K562 (cell line): ENCODE data around the gene PSMD9. TPM values are rescaled to one million over a fixed set of nuclear protein-coding genes. Genes with fewer than 3 reads are reported as not detected.
A peak's percentile ranks its signal among the peaks of the same experiment; 100 is the strongest.

Source experiments
- ATAC-seq: fragments of 200-7000 bp; cut with Tn5 transposase; 3 replicates; pipeline ENCODE4 v1.9.1; 2020; ENCODE audit warnings: moderate library complexity
- BruUV-seq: library from RNA; stranded (reverse); fragments of 400-500 nt; replicated peaks from 2 replicates; lab custom pipeline; 2021; lab: Mats Ljungman, UMichigan
- CTCF ChIA-PET: fragments of 300-600 bp; formaldehyde crosslinking; extraction: SDS; loops from one replicate; lab custom pipeline; 2021; ENCODE audit warnings: low intra/inter-chr PET ratio; lab: Yijun Ruan, JAX
- POLR2A ChIA-PET: fragments of 300-600, 350-650 bp; sonication (Branson Sonifier 250); formaldehyde crosslinking; extraction: SDS; loops from one replicate; lab custom pipeline; 2021; ENCODE audit warnings: antibody characterized with exemption, inconsistent platforms; lab: Yijun Ruan, JAX
- DNase-seq, 4 experiments: peaks; one replicate each; pipeline versions ENCODE4 v3.0.0 to v3.0.0-alpha.2; 2011 to 2018; ENCODE audit warnings: low spot score in 3 of 4, mixed read lengths in 3 of 4; ENCODE audit errors: extremely low read depth in 1 of 4
- FAIRE-seq: peaks from 2 replicates; lab custom pipeline; 2011; peaks lifted over from hg19 to GRCh38; lab: Jason Lieb, UNC
- H2AFZ ChIP-seq: 2 replicates; pipeline ENCODE4 v1.6.0; 2011; ENCODE audit warnings: low read depth, low read length, control low read depth, inconsistent platforms
- H3K27ac ChIP-seq: fragments of 200-600 bp; 3 replicates; pipeline ENCODE4 v1.8.0; 2011; ENCODE audit warnings: low read depth, mild to moderate bottlenecking, control low read depth, inconsistent platforms, low read length, moderate library complexity, mixed read lengths; ENCODE audit errors: extremely low read depth
- H3K27me3 ChIP-seq, 2 experiments: fragments of 300-600 bp in 1 of 2; 2 replicates in 1 of 2; 3 replicates in 1 of 2; pipeline versions ENCODE4 v1.6.0 to v1.8.0; 2011; ENCODE audit warnings: inconsistent platforms in 2 of 2, low read length in 2 of 2, mild to moderate bottlenecking in 1 of 2, mixed read lengths in 1 of 2, moderate library complexity in 1 of 2; ENCODE audit not compliant: control insufficient read depth in 2 of 2, insufficient read depth in 2 of 2
- H3K36me3 ChIP-seq: fragments of 300-600 bp; 3 replicates; pipeline ENCODE4 v1.8.0; 2011; ENCODE audit warnings: mild to moderate bottlenecking, low read length, inconsistent platforms; ENCODE audit not compliant: control insufficient read depth, insufficient read depth
- H3K4me1 ChIP-seq, 2 experiments: fragments of 200-600 bp in 1 of 2; replicated peaks in 1 of 2; 2 replicates in 1 of 2; 3 replicates in 1 of 2; pipeline versions ENCODE4 v1.5.1 to v1.8.0; 2011; ENCODE audit warnings: inconsistent platforms in 2 of 2, low read length in 2 of 2, mild to moderate bottlenecking in 1 of 2, mixed read lengths in 1 of 2, moderate library complexity in 1 of 2; ENCODE audit not compliant: control insufficient read depth in 2 of 2, insufficient read depth in 2 of 2
- H3K4me2 ChIP-seq: 2 replicates; pipeline ENCODE4 v1.6.1; 2011; ENCODE audit warnings: low read length, control low read depth, inconsistent platforms, mixed read lengths; ENCODE audit not compliant: insufficient read depth
- H3K4me3 ChIP-seq: fragments of 200-600 bp; sonication (generic), shearing (Covaris generic); 2 replicates; pipeline ENCODE4 v1.5.1; 2016; ENCODE audit warnings: control low read depth, inconsistent platforms
- H3K79me2 ChIP-seq: fragments of 200-600 bp; 3 replicates; pipeline ENCODE4 v1.8.0; 2011; ENCODE audit warnings: low read length, inconsistent platforms; ENCODE audit not compliant: control insufficient read depth, insufficient read depth
- H3K9ac ChIP-seq, 2 experiments: 2 replicates each; pipeline versions ENCODE4 v1.6.0 to v1.6.1; 2011; ENCODE audit warnings: low read depth in 2 of 2, low read length in 2 of 2, control low read depth in 1 of 2, inconsistent platforms in 1 of 2, mild to moderate bottlenecking in 1 of 2, mixed read lengths in 1 of 2; ENCODE audit not compliant: insufficient read depth in 1 of 2
- H3K9me1 ChIP-seq: one replicate; pipeline ENCODE4 v1.6.0; 2011; ENCODE audit warnings: inconsistent platforms, mild to moderate bottlenecking, low read length, moderate library complexity; ENCODE audit not compliant: control insufficient read depth, insufficient read depth
- H3K9me3 ChIP-seq: replicated peaks from 2 replicates; pipeline ENCODE4 v1.5.1; 2011; ENCODE audit warnings: low read depth, low read length, inconsistent platforms; ENCODE audit not compliant: control insufficient read depth, insufficient read depth
- H4K20me1 ChIP-seq: replicated peaks from 2 replicates; pipeline ENCODE4 v1.6.1; 2011; ENCODE audit warnings: low read length, inconsistent platforms, mixed read lengths; ENCODE audit not compliant: control insufficient read depth, insufficient read depth
- CBX1 ChIP-seq: sonication (generic); IDR thresholded peaks from 2 replicates; pipeline ENCODE4 v1.6.1; 2016; ENCODE audit warnings: antibody characterized with exemption, low read depth, mild to moderate bottlenecking
- DPF2 ChIP-seq: fragments of 450-650 bp; IDR thresholded peaks from 2 replicates; pipeline ENCODE4 v1.6.1; 2016
- E2F5 ChIP-seq: sonication (generic); formaldehyde crosslinking; IDR thresholded peaks from 2 replicates; pipeline ENCODE4 v1.8.0; 2022; ENCODE audit warnings: mild to moderate bottlenecking, missing genetic modification reagents
- GTF2E2 ChIP-seq: fragments of 200-800 bp; sonication (Bioruptor generic); IDR thresholded peaks from 2 replicates; pipeline ENCODE4 v1.6.1; 2016; ENCODE audit warnings: missing genetic modification characterization, missing compliant biosample characterization
- HNRNPH1 ChIP-seq: fragments of 200-400 bp; formaldehyde crosslinking; optimal IDR thresholded peaks from 2 replicates; pipeline ENCODE3; 2017; ENCODE audit warnings: low read depth, mild to moderate bottlenecking, low read length, moderate library complexity
- ILF3 ChIP-seq: fragments of 450-650 bp; IDR thresholded peaks from 2 replicates; pipeline ENCODE4 v1.6.1; 2018; ENCODE audit warnings: antibody characterized with exemption, mild to moderate bottlenecking, moderate library complexity, borderline replicate concordance
- KDM5B ChIP-seq: fragments of 200-600 bp; sonication (generic); IDR thresholded peaks from 2 replicates; pipeline ENCODE4 v1.6.1; 2012; ENCODE audit warnings: low read depth, mild to moderate bottlenecking, moderate library complexity, low read length, control low read depth, inconsistent platforms; ENCODE audit not compliant: insufficient replicate concordance
- MYBL2 ChIP-seq, 2 experiments: fragments of 450-650 bp in 1 of 2; sonication (generic) in 1 of 2; formaldehyde crosslinking in 1 of 2; IDR thresholded peaks; 2 replicates each; pipeline versions ENCODE4 v1.6.1 to v1.8.1; 2017 to 2022; ENCODE audit warnings: borderline replicate concordance in 1 of 2, inconsistent platforms in 1 of 2, low read depth in 1 of 2, mild to moderate bottlenecking in 1 of 2, missing genetic modification reagents in 1 of 2, moderate library complexity in 1 of 2
- POLR3G ChIP-seq: IDR thresholded peaks from 2 replicates; pipeline ENCODE4 v1.6.1; 2011; ENCODE audit not compliant: insufficient read length, insufficient replicate concordance; ENCODE audit errors: extremely low read depth
- SMAD3 ChIP-seq: fragments of 450-650 bp; formaldehyde crosslinking; conservative IDR thresholded peaks from 2 replicates; pipeline ENCODE4 v1.4.0; 2020; ENCODE audit warnings: mild to moderate bottlenecking
- TCF7 ChIP-seq: sonication (generic); IDR thresholded peaks from 2 replicates; pipeline ENCODE4 v1.6.1; 2016; ENCODE audit warnings: antibody characterized with exemption, borderline replicate concordance
- WHSC1 ChIP-seq: IDR thresholded peaks from one replicate; pipeline ENCODE4 v1.6.1; 2012; ENCODE audit warnings: low read length, control low read depth, inconsistent platforms
- ZFPM2 ChIP-seq: fragments of 250-450 bp; sonication (Bioruptor Pico); IDR thresholded peaks from 2 replicates; pipeline ENCODE4 v1.5.1; 2022; ENCODE audit warnings: mild to moderate bottlenecking
- ZNF184 ChIP-seq: sonication (generic); formaldehyde crosslinking; IDR thresholded peaks from 2 replicates; pipeline ENCODE4 v1.5.0; 2020; ENCODE audit warnings: missing genetic modification reagents
- ZNF239 ChIP-seq: fragments of 250-450 bp; sonication (Bioruptor Pico); IDR thresholded peaks from 2 replicates; pipeline ENCODE4 v1.4.0; 2020; ENCODE audit warnings: mild to moderate bottlenecking
- ZNF253 ChIP-seq: fragments of 250-450 bp; sonication (Bioruptor Pico); conservative IDR thresholded peaks from 2 replicates; pipeline ENCODE4 v1.6.1; 2021; ENCODE audit warnings: mild to moderate bottlenecking
- ZNF644 ChIP-seq: fragments of 200-800 bp; sonication (Bioruptor generic); IDR thresholded peaks from 2 replicates; pipeline ENCODE4 v1.6.1; 2016; ENCODE audit warnings: low read depth, missing genetic modification characterization, missing compliant biosample characterization
- WGBS: fragments of 100-300 bp; shearing (Covaris generic); methylation state at CpG from one replicate; pipeline ENCODE4 v1.1.6; 2016; ENCODE audit warnings: low coverage, mixed read lengths; ENCODE audit not compliant: insufficient coverage; ENCODE audit errors: missing lambda C conversion rate; 5-methylcytosine and 5-hydroxymethylcytosine counted together
- in situ Hi-C: fragments of 300-500 bp; cut with MboI; formaldehyde crosslinking; loops from 4 replicates; pipeline ENCODE4 v1.15.0; 2018; ENCODE audit warnings: inconsistent platforms, mixed read lengths
- intact Hi-C: fragments of 100-400 bp; cut with micrococcal nuclease; formaldehyde crosslinking; loops from 2 replicates; pipeline ENCODE4 v1.14.2; 2022
- polyA plus RNA-seq, 8 experiments: library from polyadenylated mRNA; depleted of rRNA in 4 of 8; stranded (reverse) in 5 of 8; unstranded in 3 of 8; fragments of >200 nt; fragmentation: Nextera tagmentation in 2 of 8; fragmentation: Illumina TruSeq in 1 of 8; extraction: Ambion mirVana in 2 of 8; extraction: Trizol in 1 of 8; gene quantifications; 2 replicates each; pipeline versions ENCODE4 v1.2.1 to v1.2.3, GENCODE V29; 2011 to 2014; ENCODE audit warnings: inconsistent platforms in 1 of 8, missing spikeins in 1 of 8
- total RNA-seq, 7 experiments: library from RNA; depleted of rRNA in 6 of 7; stranded (reverse); fragments of >200 nt in 6 of 7; fragmentation: Illumina TruSeq in 2 of 7; extraction: Trizol in 2 of 7; gene quantifications; 2 replicates each; pipeline versions ENCODE4 v1.2.1 to v1.2.3, GENCODE V29; 2011 to 2021; ENCODE audit warnings: low replicate concordance in 1 of 7
- TF ChIP-seq, protein P1 (sequence below): sonication (generic); formaldehyde crosslinking; IDR thresholded peaks from 2 replicates; pipeline ENCODE4 v1.8.0; 2022; ENCODE audit warnings: missing genetic modification reagents, mild to moderate bottlenecking, moderate library complexity, borderline replicate concordance
- TF ChIP-seq, protein P2 (sequence below): fragments of 450-650 bp; formaldehyde crosslinking; conservative IDR thresholded peaks from 2 replicates; pipeline ENCODE4 v1.4.0; 2022; ENCODE audit warnings: mild to moderate bottlenecking, missing genetic modification characterization

Gene PSMD9
- total and polyA plus RNA-seq, 9 of the 15 experiments (the other 6 are each of a cell fraction or from before 2014, with no cell fraction given) = 12.2 to 143 (median 61.3) TPM

DNA sequence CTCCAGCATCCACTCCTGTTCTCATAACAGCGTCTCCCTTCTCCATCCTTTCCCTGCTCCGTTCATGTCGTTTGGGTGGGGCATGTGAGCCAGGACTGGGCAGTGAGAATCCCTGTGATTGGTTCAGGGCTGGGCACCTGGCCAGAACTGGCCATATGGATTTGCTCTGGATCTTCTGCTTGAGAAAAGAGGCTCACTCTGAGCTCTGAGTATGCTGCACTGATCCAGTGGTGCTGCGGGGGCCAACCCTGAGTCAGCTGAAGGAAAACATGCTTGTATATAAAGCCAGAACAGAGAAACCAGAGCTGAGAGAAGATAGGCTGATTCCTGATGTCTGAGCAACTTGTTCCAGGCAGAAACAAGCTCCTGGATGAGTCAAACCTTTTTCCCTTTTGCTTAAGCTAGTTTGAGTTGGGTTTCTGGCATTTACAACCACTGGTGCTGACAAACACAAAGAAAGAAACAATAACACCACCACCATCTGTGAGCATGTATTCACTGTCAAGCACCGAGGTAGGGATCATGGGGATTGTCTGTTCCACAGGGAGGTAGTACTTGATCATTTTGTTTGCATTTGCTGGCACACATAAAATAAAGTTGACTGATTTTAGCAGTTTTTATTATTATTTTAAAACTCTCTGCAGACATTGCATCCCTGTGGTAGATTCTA lies 15.9 kb upstream of the PSMD9 start (continued):
- TF ChIP-seq, protein P1, sequence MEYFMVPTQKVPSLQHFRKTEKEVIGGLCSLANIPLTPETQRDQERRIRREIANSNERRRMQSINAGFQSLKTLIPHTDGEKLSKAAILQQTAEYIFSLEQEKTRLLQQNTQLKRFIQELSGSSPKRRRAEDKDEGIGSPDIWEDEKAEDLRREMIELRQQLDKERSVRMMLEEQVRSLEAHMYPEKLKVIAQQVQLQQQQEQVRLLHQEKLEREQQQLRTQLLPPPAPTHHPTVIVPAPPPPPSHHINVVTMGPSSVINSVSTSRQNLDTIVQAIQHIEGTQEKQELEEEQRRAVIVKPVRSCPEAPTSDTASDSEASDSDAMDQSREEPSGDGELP (CRISPR knock-in tag) = 0 out of 2 replicates have a peak, but pooled peaks have one; percentile 15
- TF ChIP-seq, all 486 proteins: peak for 2

- Histone ChIP-seq H3K9me3 (no peaks in the 10 kb centered on the region), H3K79me2 (no peaks in the 10 kb centered on the region), H3K36me3 (no peaks in the 10 kb centered on the region), H4K20me1 (no peaks in the 10 kb centered on the region), H2AFZ (no peak overlapping the region), H3K27me3 (no peaks in the 10 kb centered on the region), H3K4me3 (no peak overlapping the region), H3K4me2 (no peak overlapping the region), H3K27ac (no peak overlapping the region), H3K4me1 (peaks cover 5 to 11% of the 10 kb centered on the region in 2 experiments), H3K9ac (peak overlapping the region in 1 of 2 experiments; percentile 55; a peak in 1 of 4 replicates), H3K9me1 (no peaks in the 10 kb centered on the region)
- intact Hi-C loops = no loop called here
- ChIA-PET POLR2A (interaction anchor here (0.8 kb wide), 1 partner anchor 12 kb away, joined by 3 read pairs; no protein-coding TSS in a partner anchor), CTCF (no interaction called here)
- no TSS peak for BruUV-seq
- no peak for ATAC-seq
- in situ Hi-C loops = no loop called here
- 82% methylated on average over 5 of the region's 6 CpGs for WGBS
- no peak for FAIRE-seq
- DNase-seq = peak in 1 of 4 experiments; percentile 4
- TF ChIP-seq CBX1 (no peak), TCF7 (no peak), HNRNPH1 (no peak), ZNF644 (tag) (no peak), SMAD3 (CRISPR knock-in tag) (no peak), DPF2 (no peak), ZFPM2 (CRISPR knock-in tag) (no peak), ZNF239 (no peak), GTF2E2 (tag) (no peak), E2F5 (CRISPR knock-in tag) (no peak), MYBL2 (IDR thresholded peaks at IDR 0.05; ENCODE audit: low read depth) (no peak), MYBL2 (CRISPR knock-in tag; IDR thresholded peaks at IDR 0.05; ENCODE audit: borderline replicate concordance) (no peak), ILF3 (no peak), ZNF184 (CRISPR knock-in tag) (no peak), ZNF253 (CRISPR knock-in tag) (no peak), POLR3G (no peak), KDM5B (no peak), WHSC1 (no peak)
- TF ChIP-seq, protein P2, sequence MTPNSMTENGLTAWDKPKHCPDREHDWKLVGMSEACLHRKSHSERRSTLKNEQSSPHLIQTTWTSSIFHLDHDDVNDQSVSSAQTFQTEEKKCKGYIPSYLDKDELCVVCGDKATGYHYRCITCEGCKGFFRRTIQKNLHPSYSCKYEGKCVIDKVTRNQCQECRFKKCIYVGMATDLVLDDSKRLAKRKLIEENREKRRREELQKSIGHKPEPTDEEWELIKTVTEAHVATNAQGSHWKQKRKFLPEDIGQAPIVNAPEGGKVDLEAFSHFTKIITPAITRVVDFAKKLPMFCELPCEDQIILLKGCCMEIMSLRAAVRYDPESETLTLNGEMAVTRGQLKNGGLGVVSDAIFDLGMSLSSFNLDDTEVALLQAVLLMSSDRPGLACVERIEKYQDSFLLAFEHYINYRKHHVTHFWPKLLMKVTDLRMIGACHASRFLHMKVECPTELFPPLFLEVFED (CRISPR knock-in tag) = no peak
Measured at GRCh38 chr12:121873216-121873569, 15.4 kb upstream of the PSMD9 start.
